GM18508 (cell line): Measurements from ENCODE around the gene EEF2K.

Source experiments
- ATAC-seq: cut with Tn5 transposase; IDR thresholded peaks from one replicate; pipeline ENCODE4 v1.9.1; 2021; ENCODE audit warnings: moderate number of reproducible peaks; ENCODE audit not compliant: insufficient read depth, unreplicated experiment

Gene EEF2K

DNA sequence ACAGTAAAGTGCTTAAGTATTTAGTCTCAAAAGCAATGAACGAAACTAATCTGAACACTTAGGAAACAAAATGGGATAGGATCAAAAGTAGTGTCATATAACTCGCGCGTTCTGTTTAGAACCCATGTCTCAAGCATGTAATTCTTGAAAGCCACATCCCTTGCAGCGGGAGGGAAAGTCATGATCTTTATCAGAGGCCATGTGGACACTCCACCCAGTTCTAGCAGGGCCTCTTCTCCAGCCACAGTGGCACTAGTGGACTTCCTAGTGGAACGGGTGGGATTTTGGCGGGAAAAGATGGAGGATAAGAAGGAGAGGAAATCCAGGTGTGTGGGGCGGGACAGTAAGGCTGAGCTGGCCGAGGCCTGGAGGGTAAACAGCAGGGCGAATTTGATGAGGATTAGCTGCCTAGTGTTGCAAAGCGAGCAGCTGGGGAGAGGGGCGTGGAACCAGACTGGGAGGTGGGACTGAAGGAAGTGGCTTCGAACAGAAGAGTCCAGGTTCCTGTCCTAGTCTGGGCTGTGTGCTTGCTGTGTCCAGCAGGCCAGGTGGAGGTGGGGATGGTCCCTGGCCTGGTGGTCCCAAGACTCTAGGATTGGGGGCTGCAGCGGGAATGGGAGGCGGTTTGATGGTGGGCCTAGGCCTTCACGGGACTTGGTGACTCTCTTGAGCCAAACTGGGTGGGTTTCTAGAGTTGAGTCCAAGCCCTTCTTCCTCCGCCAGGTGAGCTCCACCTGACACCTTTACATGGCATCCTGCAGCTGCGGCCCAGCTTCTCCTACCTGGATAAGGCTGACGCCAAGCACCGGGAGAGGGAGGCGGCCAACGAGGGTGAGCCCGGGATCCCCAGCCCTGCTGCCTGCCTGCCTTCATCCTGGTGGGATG is 107.1 kb downstream of the EEF2K start:
- no peak for ATAC-seq

DNA sequence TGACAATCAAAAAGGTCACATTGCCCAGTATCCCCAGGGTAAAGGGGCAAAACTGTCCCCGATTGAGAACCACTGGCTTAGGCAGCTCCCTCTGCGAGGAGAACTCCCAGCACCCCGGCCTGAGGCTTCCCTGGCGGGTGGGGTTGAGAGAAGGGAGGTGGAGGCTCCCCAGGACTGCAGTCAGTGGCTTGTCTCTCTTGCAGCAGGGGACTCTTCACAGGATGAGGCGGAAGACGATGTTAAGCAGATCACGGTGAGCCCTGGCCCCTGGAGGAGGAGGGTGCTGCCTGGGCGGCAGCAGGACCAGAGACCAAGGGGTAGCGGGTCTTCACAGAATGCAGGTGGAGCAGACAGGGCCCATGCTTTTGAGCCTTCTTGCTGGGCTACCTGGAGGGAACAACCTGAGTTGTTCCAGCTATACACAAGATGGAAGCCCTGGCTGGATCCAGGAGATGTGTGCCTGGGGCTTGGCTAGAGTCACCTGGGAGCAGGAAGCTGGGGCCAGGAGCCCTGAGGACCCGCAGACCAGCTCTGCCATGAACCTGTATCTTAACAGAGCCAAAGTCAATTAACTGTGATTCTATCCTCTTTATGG is 107.9 kb downstream of the EEF2K start:
- no peak for ATAC-seq

DNA sequence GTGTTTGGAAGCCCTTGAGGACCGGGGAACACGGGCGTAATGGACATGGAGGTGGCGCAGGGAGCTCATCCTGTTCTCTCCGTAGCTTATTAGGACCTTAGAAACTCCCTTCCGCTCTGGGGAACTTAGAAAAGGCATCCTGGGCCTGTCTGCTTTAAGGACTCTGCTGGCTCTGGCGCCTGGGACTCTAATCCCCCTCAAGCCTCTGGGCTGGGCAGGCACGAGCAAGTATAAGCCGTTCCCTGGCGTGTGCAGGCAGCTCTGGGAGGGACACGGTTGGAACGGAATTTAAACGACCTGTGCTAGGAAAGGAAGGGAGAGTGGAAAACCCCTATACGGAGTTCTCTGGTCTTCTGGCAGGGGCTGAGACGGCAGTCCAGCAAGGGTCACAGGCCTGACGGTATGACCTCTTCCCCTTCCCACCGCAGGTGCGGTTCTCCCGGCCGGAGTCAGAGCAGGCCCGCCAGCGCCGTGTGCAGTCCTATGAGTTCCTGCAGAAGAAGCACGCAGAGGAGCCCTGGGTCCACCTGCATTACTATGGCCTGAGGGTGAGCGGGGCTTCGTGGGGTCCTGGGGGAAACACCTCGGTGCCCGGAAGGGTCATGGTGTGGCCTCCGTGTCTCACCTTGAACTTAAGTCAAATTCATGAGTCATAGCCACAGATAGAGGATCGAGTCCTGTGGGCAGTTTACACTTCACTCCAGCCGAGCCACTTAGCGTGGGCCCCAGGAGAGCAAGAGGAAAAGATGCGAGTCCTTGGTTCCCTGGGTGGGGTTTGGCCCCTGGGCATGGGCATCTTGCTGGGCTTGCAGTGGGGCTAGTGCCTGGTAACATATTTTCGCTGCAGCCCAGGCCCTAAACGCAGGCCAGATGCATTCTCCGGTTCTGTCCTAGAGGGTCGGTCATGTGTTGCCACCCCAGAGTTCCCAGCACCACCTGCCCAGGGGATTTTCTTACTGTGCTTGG is 108.9 kb downstream of the EEF2K start:
- no peak for ATAC-seq

DNA sequence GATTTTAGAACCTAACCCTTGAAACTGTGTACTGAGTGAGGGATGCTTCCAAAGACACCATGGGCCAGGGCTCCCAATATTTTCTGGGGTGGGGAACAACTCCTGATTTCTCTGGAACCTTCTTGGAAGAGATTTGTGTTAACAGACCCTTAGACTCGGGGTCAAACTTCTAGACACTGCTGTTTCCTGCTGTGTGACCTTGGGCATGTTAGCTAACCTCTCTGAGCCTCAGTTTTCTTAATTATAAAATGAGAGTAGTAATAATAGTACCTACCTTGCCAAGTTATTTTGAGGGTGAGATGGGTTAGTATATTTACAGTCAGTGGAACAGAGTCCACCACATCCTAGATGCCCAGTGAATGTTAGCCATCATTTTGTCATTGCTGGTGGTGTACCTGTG is 109.9 kb downstream of the EEF2K start:
- no peak for ATAC-seq

DNA sequence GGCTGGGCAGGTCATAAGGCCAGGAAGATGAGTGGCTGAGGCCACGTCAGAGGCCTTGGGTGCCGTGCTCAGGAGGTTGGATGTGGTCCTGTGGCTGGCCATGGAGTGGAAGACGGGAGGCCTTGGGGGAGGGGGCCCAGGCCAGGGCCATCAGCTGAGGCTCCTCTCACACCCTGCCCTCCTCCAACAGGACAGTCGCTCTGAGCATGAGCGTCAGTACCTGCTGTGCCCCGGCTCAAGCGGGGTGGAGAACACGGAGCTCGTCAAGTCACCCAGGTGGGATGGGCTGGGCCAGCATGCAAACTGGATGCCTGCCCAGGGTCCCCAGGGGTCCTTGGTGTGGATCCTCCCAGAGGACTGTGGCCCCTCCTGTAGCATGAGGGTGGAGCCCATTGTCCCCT is 110.3 kb downstream of the EEF2K start:
- ATAC-seq, result no peak

DNA sequence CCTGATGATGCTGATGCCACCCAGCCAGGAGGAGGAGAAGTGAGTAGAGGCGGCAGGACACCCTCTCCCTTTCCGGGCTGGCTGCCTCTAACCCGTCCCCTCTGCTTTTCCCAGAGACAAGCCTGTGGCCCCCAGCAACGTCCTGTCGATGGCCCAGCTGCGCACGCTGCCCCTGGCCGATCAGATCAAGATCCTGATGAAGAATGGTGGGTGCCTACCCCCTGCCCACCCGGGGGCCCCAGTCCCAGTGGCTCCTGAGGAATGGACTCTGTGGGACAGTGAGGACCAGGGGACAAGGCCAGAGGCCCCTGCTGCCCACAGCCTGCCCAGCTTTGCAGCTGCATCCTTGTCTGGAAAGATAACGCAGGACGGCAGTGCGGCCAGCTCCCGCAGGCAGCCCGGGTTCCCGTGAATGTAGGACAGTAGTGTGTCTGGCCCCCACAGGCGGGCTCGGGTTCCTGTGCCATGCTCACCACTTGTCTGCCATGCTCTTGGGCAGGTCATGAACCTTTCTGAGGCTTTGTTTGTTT is 111.0 kb downstream of the EEF2K start:
- no peak for ATAC-seq

DNA sequence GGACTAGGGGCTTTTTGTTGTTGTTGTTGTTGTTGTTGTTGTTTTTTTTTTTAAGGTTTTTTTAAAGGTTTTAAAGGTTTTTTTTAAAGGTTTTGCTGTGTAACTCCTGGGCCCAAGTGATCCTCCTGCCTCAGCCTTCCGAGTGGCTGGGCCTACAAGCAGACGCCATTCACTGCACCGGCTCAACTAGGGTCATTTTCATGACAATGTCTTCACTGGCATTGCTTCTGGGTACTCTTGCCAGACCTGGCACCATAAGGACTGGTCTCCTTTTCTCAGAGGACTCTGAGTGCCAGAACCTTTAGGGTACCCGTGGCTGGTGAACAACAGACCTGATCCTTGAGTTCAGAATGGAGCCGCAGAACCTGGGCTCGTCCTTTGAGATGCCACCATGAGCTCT is 111.5 kb downstream of the EEF2K start:
- ATAC-seq, result no peak

DNA sequence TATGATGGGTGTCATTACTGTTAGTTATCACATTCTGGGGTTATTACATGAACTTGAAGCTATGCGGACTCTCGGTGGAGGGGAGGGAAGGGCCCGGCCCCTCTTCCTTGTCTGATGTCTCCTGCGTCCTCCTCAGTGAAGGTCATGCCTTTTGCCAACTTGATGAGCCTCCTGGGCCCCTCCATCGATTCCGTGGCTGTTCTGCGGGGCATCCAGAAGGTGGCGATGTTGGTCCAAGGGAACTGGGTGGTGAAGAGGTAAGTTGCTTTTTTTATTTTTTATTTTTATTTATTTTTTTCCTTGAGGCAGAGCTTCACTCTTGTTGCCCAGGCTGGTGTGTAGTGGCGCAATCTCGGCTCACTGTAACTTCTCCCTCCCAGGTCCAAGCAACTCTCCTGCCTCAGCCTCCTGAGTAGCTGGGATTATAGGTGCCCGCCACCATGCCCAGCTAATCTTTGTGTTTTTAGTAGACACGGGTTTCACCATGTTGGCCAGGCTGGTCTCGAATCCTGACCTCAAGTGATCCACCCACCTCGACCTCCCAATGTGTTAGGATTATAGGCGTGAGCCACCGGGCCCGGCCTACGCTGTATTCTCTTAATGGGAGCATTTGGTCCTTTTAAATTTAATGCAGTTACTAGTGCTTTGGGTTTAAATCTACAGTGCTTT is 112.7 kb downstream of the EEF2K start:
- no peak for ATAC-seq

DNA sequence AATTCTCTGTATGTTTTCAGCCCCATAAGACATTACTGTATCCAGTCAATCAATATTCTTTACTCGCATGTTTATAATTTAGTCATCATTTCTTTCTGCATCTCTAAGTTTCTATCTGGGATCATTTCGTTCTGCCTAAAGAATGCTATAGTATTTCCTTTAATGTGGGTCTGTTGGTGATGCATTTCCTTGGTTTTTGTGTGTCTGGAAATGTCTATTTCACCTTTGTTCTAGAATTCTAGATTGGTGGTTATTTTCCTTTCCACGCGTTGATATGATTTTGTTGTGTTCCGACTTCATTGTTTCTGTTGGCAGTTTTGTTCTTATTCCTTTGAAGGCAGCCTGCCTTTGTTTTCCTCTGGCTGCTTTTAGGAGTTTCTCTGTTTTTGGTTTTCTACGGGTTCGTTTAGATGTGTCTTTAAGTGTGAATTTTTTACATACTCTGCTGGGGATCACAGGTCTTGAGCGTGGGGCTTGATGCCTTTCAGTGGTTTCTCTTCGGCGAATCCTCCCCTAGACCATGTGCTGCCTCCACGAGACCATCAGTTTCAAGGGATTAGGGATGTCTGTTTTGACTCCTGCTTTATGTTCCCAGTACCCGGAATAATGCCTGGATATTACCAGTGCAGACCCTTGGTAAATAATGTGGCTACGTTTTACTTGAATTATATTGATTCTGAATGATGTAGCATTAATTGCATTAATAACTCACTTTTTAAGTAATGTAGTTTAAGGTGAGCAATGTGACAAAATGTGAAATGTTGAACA is 114.7 kb downstream of the EEF2K start:
- ATAC-seq, result no peak

DNA sequence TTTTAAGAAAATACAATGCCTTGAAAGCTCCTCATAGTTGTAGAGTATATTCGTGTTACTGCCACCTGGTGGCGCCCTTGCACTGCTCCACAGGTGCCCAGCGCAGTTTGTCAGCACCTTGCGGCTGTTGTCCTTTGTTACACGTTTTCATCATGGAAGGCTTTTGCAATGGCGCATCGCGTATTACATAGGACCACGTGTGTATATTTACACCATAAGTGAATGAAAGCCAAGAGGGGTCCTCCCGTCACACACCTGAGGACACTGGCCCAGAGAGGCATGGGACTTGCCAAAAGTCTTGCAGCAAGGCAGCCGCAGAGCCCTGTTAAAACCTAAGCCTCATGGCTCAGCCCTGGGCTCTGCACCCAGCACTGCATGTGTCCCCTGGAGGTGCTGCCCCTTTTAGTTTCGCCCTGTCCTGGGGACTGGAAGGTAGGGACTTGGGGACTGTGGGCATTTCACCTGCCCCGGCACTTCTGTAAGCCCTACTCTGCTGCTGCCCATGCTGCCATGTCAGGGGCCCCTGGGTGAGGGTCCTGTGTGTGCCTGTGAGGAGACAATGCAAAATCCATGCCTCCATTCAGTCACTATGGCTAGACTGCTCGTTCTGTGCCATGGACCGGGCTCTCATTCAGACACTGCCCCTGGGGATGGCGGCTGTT is 115.4 kb downstream of the EEF2K start:
- no peak for ATAC-seq

DNA sequence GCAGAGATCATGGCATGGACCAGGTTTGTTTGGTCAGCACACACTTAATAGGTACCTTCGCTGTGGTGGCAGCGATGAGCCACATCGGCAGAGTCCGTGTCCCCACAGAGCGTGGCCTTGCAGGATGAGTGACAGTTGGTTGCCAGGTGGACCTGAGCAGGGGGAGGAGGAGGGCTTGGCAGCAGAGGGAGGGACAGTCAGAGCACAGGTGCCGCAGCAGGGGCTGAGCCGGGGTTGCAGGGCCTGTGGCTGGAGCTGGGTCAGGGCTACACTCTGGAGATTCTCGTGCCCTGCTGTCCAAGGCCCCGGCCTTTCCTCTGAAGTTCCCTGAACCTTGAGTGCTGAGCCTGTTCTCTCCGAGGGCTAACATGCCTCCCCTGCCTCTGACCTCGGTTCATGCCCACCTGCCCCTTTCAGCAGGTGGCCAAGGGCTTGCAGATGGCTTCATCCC is 116.0 kb downstream of the EEF2K start:
- ATAC-seq, result no peak

DNA sequence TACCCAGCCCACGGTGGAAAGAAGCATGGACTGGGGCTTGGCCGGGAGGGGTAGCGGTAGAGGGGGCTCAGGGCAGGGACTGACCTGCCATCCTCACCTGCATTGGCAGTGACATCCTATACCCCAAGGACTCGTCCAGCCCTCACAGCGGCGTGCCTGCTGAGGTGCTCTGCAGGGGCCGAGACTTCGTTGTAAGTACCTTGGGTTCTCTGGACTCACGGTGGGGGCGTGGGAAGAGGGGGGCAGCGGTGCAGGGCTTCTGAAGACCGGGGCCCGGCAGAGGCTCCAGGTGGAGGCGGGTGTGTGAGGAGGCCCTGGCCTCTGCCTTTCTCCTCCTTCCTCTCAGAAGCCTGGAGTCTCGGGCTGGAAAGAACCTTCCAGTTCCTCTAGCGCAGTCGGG is 116.7 kb downstream of the EEF2K start:
- ATAC-seq, result no peak

DNA sequence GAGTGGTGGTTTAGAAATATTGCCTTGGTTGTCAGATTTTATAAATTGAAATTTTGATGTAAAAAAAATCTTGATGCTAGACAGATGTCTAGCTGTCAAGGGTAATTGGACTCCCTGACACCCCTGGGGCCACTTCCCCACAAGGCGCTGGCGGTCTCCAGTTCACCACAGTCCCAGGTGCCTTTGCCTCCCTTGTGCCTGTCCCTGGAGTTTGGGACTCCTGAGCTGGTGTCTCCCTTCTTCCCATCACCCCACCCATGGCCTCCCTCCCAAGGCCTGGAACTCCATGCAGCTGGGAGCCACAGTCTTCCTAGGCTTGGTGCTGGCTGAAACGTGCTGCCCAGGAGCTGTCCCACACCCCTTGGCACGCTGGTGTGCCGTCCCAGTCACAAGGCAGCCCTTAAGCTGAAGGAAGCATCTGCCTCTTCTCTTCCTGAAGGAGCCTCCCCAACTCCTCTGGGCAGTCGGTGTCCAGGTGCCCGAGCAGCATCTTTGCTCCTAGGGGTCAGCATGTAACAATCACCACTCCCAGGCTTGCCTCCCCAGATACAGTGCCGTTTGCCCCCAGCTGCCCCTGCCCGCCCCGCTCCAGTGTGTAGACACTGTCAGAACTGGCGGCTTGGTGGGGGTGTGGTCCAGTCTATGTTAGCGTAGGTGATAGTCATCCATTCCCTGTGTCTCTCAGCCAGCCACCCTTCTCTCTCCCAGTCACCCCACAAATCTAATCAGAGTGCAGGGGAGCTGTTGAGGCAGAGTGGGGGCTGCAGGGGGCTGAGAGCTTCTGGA is 117.3 kb downstream of the EEF2K start:
- no peak for ATAC-seq

DNA sequence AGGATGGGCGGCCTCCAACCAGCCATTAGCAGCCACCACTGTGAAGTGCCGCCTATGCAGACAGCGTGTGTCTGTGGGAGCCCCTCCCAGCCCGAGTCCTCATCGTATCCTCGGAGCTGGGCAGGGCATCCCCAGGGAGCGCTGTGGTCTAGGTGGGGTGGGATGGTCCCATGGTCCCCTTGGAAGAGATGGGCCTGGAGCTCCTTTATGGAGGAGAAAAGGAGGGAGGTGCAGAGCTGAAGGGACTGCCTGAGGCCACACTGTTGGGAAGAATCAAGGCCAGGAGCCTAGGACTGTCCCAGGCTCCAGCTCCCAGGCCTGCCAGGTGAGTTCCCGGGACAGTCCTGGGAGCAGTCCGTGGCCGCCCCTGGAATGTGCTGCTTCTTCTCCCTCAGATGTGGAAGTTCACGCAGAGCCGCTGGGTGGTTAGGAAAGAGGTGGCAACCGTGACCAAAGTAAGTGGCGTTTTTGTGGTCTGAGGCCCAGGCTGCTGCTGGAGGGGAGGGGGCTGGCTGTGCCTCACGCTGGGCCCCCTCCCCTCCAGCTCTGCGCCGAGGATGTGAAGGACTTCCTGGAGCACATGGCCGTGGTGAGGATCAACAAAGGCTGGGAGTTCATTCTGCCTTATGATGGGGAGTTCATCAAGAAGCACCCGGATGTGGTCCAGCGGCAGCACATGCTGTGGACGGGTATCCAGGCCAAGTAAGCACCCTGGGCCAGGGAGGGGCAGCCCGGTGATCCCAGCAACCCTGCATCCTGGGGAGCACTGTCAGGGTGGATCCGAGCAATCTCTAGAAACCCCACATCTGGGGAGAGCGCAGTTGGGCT is 118.1 kb downstream of the EEF2K start:
- no peak for ATAC-seq

DNA sequence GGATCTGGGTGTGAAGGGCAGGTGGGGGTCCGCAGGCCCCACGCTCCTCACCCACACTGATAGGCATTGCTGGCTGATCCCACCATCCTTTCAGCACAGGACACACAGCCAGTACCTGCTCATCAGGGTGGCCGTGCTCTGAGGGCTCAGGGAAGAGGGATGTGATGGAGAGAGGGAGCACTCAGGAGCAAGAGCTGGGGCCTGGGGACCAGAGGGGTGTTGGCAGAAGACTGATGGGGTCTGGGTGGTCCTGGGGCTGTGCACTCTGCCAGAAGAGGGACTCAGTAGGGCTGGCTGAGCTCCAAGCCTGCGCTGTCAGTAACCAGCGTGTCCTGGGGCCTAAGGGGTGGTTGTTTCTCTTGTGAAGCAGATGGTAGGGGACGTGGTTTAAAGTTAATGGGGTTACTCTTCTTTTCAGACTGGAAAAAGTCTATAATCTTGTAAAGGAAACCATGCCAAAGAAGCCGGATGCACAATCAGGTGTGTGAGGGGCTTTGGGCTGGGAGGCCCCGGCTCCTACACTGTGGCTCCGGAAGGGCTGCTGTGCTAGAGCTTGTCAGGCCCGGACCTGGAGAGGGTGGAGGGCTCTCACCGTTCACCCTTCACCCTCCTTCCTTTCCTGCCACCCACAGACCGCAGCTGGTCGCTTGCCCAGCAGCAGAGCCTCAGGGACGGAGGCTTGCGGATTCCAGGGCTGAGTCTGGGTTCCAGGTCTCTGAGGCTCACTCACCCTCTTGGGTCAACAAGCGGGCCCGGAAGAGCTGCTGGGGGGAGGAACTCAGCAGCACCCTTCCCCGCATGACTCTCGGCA is 118.9 kb downstream of the EEF2K start:
- no peak for ATAC-seq

DNA sequence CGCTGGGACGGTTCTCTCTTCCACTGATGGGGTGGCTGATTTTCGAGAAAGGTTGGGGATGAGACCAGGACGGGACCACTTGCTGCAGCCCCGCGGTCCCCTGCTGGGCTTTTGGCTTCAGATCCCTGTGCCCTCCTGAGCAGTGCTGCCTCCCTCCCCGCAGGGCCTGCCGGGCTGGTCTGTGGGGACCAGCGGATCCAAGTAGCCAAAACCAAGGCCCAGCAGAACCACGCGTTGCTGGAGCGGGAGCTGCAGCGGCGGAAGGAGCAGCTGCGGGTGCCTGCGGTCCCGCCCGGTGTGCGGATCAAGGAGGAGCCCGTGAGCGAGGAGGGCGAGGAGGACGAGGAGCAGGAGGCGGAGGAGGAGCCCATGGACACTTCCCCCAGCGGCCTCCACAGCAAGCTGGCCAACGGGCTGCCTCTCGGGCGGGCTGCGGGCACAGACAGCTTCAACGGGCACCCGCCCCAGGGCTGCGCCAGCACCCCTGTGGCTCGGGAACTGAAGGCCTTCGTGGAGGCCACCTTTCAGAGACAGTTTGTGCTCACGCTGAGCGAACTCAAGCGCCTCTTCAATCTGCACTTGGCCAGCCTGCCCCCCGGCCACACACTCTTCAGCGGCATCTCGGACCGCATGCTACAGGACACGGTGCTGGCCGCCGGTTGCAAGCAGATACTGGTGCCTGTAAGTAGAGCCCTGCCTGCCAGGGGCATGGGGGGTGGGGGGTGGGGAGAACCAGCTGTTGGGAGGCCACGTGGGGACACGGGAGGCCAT is 119.7 kb downstream of the EEF2K start:
- ATAC-seq, result no peak
